HG02970 (cell line): Measurements from ENCODE around the gene JCHAIN.
"Not testable (repeated sequence)": the region's sequence is repeated elsewhere in the genome, so short reads cannot be mapped to it uniquely, and the experiment has no call there.

Experiments
- ATAC-seq: cut with Tn5 transposase; IDR thresholded peaks from one replicate; pipeline ENCODE4 v1.9.1; 2021; ENCODE audit warnings: mild to moderate bottlenecking, moderate library complexity, moderate number of reproducible peaks; ENCODE audit not compliant: unreplicated experiment, low FRiP score

Gene JCHAIN

DNA sequence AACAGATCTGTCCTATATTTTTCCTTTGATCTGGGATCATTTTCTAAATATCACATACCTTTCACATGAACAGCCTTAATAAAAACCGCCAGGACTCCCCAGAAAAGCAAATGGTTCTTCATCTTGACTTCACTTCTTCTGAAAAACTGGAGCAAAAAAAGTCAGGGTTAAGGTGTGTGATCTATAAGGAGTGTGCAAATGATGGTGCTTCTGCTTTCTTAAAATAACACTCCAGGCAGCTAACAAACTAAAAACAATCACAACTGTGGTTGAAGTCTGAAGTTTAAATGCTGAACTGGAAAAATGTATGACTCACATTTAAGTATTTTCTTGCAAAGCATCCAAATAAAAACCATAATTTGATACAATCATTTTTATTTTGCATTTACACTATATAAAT lies at the start of gene JCHAIN:
JCHAIN (minus strand) TSS at position 140 of the 400 bp plus-strand sequence; CDS start at position 122, 18 bp downstream.
- ATAC-seq, result no peak

- peak; percentile 40 for ATAC-seq
Measured at GRCh38 chr4:70715097-70715496, 48.8 kb upstream of the JCHAIN start.

DNA sequence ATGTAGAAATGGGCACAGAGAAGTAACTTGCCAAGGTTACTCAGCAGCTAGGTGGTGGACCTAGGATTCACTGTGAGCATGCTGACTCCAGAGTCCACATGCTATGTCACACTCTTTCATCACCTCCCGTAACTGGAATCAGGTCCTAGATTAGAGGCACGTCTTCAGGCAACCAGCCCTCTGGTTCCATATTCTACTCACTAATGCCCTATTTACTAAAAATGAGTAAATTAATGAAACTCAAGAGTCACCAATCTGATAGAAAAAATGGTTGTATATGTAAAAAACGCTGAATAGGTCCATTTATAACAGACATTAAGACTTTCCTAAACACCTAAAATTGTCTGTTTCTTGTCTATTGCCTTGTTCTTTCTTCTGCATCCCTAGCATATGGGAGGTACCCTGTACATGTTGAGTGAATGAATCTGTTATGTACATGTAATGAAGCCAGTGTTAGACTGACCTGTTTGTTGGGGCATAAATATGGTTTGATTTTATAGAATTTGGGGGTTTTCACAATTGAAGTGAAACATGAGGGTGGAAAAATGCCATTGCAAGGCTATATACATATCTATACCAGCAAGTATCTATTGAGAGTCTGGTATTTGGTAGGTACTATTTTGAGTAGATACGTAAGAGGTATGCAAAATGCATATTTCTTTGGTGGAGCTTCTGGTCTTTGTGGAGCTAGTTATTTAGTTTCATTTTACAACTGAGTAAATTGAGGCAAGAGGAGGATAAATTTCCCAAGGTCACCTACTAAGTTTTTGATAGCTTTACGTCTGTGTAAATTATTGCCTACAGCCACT lies 48.0 kb upstream of the JCHAIN start:
- peak; percentile 41 for ATAC-seq

- ATAC-seq, result no peak
Measured at GRCh38 chr4:70713453-70714078, 47.3 kb upstream of the JCHAIN start.

GRCh38 chr4:70712604-70713452 lies 46.5 kb upstream of the JCHAIN start:
- ATAC-seq, result no peak

GRCh38 chr4:70712150-70712549 lies 45.8 kb upstream of the JCHAIN start:
- ATAC-seq, result no peak

GRCh38 chr4:70711599-70711998 lies 45.3 kb upstream of the JCHAIN start:
- no peak for ATAC-seq

- ATAC-seq, result no peak
Measured at GRCh38 chr4:70709611-70710205, 43.4 kb upstream of the JCHAIN start.

GRCh38 chr4:70706516-70706915 lies 40.2 kb upstream of the JCHAIN start:
- ATAC-seq, result no peak

GRCh38 chr4:70706044-70706461 lies 39.7 kb upstream of the JCHAIN start:
- no peak for ATAC-seq

DNA sequence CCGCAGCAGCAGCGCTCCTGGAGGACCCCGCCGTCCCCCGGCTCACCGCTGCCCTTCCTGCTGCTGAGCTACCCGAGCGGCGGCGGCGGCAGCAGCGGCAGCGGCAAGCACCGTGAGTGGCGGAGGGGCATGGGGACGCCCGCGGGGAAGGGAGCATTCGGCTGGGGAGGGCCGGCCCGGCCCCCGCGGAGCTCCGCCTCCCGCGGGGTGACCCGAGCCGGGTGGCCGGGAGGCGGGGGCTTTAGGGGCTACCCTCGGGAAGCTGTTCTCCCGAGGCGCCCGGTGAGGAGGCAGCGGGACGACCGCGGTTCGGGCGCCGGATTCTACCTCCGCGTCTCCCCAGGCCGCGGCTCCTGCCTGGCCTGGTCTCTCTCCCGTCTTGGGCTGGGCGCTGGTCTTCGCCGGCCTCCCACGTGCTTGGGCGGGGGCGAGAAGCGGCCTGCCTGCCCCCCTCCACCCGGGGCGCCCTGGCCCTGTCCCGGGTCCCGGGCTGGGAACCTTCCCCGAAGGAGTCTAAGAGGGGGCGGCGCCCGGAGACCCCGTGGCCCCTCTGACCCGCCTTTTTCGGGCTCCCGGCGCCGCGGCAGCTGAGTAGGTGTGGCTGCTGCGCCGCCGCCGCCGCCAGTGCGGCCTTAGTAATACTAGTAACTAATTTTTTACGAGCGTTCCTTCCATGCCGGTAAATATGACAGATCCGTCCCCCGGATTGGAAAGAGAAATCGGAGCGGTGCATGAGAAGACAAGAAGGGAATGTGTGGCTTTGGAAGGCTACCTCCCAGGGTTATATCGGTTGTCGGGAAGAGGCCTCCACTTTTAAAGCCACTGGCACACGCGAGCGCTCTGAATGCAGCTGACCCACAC lies 39.1 kb upstream of the JCHAIN start:
- ATAC-seq, result peak; percentile 58

DNA sequence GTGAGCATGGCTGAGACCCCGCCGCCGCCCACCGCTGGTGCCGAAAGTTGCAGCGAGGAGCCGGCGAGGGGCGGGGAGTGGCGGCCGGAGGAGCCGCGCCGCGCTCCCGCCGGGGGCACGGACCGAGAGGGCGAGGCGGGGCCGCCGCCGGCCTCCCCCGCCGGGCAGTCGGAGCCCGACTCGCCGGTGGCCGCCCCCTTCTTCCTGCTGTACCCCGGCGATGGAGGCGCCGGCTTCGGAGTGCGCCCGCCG lies 38.5 kb upstream of the JCHAIN start:
- peak; percentile 38 for ATAC-seq

DNA sequence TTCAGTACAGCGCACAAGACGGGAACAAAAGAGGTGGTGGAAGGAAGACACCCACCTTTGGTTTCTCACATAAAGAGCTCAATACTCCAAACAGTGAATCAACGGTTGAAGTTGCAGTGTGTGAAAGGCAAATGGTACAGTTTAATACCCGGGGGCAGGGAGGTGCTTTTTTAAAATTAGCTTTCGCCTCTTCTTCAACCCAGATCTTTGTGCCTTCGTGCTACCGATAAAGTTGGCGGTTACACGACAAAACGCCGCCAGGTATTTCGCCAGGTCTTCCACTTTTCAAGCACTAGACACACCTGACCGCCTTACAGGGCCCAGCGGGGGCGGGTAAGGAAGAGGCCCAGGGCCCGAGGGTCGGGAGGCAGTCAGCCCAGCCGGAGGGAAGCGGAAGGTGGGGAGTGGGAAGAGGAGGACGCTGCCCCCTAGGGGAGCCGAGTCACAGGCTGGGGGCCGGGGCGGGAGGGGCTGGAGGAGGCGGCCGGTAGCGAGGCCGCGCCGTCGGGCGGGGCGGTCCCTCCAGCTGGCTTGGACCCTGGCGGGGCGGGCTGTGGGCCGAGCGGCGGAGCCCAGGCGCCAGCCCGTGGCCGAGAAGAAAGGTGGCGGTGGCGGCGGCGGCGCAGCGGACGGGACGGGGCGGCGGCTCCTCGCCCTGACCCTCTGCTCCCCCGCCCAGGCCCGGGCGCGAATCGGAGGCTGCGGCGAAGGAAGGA lies 38.1 kb upstream of the JCHAIN start:
- peak; percentile 55 for ATAC-seq

GRCh38 chr4:70703619-70704214 lies 37.4 kb upstream of the JCHAIN start:
- no peak for ATAC-seq

- ATAC-seq, result not testable (repeated sequence)
Measured at GRCh38 chr4:70702592-70702991, 36.3 kb upstream of the JCHAIN start.

GRCh38 chr4:70701271-70701670 lies 35.0 kb upstream of the JCHAIN start:
- ATAC-seq, result no peak

GRCh38 chr4:70700712-70701111 lies 34.4 kb upstream of the JCHAIN start:
- ATAC-seq, result no peak

GRCh38 chr4:70698435-70698834 lies 32.1 kb upstream of the JCHAIN start:
- not testable (repeated sequence) for ATAC-seq

- not testable (repeated sequence) for ATAC-seq
Measured at GRCh38 chr4:70694633-70695032, 28.3 kb upstream of the JCHAIN start.
